ENCODE results near the gene NPIPB8.
"Not testable (repeated sequence)": the region's sequence is repeated elsewhere in the genome, so short reads cannot be mapped to it uniquely, and the experiment has no call there.

Gene NPIPB8

DNA sequence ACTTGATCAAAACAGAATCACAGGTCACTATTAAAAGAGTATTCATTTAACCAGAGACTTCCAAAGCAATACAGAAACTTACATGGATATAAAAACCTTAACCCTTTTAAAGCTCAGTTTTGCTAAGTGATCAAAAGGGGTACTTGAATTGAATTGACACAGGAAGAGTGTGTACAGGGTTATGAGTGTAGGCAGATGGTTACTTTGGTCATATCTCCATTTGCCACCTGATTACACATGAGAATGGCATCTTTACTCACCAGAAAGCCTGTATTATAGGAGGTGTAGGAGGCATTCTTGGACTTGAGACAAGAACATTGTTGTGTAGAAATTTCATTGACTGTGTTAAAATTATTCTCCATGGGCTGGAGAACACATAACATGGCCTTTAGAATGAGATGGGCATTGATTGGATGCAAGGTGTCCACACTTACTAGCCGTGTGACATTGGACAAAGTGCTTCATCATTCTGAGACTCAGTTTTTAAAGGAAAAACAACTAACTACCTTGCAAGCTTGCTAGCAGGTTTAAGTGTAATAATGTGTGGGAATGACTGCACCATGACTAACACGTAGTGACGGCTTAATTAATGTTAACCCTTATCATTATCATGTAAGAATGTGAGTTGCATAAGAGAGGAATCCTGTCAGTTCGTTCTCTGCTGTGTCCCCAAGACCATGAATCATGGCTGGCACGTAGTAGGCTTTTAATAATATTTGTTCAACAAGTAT lies 1.6 kb upstream of the NPIPB8 start:
- not testable (repeated sequence) for DNase-seq (ENCODE audit: low read depth in 3 of 3)

DNA sequence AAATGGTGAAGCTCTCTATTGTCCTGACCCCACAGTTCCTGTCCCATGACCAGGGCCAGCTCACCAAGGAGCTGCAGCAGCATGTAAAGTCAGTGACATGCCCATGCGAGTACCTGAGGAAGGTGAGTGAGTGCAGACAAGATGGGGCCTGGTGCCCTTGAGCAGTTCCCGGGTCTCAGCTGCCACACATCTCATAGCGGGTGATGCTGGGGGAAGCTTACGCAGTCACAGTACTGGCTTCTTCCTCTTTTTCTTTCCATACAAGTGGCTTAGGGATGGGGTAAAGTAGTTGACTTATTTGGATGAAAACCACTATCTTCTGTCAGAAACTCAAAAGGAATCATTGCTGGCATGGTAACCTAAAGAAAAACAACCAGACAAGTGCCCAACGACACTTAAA lies 494 bp downstream of the NPIPB8 start:
- DNase-seq (ENCODE audit: low read depth in 3 of 3) = not testable (repeated sequence)

DNA sequence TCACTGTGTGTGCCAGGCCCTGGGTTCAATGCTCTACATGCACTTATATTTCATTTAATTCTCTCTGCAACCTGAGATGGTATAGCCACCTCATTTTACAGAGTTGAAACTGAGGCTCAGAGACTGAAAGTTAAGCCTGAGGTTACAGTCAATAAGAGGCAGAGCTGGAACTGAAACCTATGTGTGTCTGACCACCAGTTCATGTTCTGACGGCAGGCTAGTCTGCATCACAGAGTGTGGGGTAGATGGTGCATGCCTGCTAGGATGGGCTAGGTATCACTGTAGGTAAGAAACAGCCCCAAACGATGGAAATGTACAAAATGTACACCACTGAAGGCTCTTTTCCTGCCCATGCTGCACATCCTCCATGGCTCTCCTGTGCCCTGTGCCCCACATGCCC lies 2.1 kb downstream of the NPIPB8 start:
- DNase-seq (ENCODE audit: low read depth in 3 of 3) = not testable (repeated sequence)

DNA sequence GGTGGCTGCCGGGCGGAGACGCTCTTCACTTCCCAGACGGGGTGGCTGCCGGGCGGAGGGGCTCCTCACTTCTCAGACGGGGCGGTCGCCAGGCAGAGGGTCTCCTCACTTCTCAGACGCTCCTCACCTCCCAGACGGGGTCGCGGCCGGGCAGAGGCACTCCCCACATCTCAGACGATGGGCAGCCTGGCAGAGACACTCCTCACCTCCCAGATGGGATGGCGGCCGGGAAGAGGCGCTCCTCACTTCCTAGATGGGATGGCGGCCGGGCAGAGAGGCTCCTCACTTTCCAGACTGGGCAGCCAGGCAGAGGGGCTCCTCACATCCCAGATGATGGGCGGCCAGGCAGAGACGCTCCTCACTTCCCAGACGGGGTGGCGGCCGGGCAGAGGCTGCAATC lies 28.4 kb downstream of the NPIPB8 start:
- not testable (repeated sequence) for DNase-seq (ENCODE audit: low read depth in 3 of 3)

DNA sequence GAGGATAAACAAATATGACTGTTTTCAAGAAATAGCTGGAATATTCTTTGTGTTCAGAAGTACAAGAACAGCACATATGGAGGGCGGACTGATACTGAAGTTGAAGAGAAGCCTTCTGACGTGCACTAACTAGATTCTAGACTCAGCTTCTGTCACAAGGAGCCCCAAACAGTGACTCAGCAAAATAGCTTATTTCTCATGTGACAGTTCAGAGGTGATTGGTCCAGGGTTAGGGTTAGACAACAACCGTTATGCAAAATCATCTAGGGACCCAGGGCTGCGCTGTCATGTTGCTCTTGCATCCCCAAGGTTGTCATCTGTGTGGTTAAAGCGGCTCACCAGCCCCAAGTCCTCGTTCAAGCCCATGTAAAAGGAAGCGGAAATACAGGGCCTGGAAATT lies 29.6 kb downstream of the NPIPB8 start:
- DNase-seq (ENCODE audit: low read depth in 3 of 3) = not testable (repeated sequence)

DNA sequence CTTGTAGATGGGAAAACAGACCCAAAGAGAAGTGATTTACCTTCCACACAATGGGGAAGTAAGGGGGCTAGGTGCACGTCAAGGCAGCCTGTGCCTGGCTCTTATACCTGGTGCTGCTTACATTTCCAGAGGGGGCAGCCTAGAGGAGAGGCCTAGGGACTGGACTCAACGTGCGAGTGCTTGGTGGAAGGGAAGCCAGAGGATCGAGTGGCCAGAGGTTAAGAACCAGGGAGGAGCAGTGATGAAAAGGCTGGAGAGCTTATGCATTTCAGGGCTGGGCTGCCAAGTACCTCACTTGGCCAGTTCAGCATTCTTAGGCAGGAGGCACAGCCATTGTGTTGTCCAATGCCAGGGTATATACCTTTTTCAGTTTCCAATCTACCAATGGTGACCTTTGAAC lies 30.3 kb downstream of the NPIPB8 start:
- not testable (repeated sequence) for DNase-seq (ENCODE audit: low read depth in 3 of 3)

DNA sequence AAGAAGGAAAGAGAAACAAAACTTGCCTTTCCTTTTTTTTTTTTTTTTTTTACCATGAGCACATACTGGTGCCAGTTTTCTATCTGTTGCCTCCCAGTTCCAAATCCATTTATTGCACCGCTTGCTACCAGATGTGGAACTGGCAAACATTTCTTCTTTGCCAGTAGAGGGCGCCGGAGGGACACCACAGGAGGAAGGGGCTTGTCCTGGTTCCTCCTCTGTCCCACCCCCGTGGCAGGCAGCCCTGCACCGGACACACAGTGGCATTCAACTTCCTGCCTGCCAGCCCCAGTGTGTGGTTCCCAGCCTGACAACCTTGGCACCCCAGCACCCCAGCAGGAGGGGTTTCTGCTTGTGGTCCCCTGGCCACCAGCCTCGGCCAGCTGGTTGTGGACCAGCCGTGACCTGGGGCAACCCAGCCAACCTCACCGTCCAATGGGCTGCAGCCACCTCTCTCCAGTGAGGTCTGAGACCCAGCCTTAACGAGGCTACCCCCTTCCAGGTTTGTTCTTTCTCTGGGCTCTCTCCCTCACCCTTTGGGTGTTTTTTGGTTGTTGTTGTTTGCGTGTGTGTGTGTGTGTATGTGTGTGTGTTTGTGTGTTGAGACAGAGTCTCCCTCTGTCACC lies 50.6 kb downstream of the NPIPB8 start:
- not testable (repeated sequence) for DNase-seq (ENCODE audit: low read depth in 3 of 3)

DNA sequence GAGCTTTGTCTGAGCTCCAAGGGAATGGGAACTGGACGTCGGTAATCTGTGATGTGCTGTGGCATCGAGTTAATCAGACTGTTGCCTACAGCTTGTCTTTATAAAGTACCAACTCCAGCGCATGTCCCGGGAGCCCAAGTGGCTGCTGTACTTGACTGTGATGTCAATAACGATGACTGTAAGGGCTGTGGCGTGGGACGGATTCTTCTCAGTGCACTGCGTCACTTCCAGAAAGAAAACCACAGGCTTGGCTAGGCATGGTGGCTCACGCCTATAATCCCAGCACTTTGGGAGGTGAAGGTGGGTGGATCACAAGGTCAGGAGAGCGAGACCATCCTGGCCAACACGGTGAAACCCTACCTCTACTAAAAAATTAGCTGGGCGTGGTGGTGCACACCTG lies 51.6 kb downstream of the NPIPB8 start:
- DNase-seq (ENCODE audit: low read depth in 3 of 3) = not testable (repeated sequence)

DNA sequence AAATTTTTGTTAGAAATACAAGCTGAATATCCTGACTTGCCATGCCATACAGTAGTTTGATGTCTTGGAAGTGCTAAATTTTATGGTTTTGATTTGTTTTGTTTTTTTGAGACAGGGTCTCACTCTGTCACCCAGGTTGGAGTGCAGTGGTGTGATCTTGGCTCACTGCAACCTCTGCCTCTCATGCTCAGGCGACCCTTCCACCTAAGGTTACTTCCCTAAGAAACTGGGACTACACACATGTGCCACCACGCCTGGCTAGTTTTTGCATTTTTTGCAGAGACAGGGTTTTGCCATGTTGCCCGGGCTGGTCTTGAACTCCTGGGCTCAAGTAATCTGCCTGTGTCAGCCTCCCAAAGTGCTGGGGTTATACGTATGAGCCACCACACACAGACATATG lies 53.9 kb downstream of the NPIPB8 start:
- not testable (repeated sequence) for DNase-seq (ENCODE audit: low read depth in 3 of 3)

DNA sequence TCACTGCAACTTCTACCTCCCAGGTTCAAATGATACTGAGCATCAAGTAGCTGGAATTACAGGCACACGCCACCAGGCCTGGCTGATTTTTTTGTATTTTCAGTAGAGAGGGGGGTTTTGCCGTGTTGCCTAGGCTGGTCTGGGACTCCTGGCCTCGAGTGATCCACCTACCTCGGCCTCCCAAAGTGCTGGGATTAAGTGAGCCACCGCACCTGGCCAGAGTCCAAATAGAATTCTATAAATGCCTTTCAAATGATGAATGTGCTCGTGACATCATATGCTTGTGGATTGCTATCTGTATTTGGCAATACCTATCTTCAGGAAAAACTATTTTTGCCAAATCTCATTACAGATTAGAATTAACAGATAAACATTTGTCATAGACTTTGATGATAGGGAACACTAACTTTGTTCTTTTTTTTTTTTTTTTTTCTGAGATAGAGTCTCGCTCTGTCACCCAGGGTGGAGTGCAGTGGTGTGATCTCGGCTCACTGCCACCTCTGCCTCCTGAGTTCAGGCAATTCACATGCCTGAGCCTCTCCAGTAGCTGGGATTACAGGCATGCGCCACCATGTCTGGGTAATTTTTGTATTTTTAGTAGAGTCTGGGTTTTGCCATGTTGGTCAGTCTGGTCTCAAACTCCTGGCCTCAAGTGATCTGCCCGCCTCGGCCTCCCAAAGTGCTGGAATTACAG lies 55.5 kb downstream of the NPIPB8 start:
- DNase-seq (ENCODE audit: low read depth in 3 of 3) = not testable (repeated sequence)

DNA sequence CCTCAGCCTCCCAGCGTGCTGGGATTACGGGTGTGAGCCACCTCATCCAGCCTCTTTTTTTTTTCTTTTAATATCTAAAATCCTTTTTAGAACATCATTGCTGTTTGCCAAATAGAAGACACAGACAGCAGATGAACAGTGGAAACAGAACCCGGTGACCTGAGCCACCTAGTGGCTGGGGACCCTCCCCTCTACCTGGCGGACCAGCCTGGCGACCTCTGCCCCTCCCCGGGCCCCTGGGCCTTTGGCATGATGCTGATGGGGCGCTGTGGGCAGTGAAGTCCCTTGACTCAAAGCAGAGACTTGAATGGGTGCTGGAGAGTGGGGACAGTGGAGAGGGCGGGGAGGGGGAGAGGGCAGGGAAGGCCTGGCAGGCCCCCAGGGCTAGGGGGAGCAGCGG lies 61.9 kb downstream of the NPIPB8 start:
- DNase-seq (ENCODE audit: low read depth in 3 of 3) = not testable (repeated sequence)

DNA sequence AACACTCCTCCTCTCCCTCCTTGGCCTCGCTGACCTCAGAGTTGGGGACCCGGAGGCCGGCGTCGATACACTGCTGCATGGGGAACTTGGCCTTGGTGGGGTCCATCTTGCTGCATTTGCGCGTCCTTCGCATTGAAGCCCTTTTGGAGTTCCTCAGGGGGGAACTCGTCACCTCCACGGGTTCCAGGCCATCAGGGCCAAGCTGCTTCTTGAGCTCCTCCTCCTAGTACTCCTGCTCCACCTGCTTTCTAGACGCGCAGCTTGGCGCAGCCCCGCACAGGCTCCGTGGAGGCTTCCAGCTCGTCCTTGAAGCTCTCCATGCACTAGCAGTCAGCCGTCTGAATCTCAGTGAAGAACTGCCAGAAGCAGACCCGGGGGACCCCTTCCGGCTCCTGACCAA lies 62.5 kb downstream of the NPIPB8 start:
- not testable (repeated sequence) for DNase-seq (ENCODE audit: low read depth in 3 of 3)

DNA sequence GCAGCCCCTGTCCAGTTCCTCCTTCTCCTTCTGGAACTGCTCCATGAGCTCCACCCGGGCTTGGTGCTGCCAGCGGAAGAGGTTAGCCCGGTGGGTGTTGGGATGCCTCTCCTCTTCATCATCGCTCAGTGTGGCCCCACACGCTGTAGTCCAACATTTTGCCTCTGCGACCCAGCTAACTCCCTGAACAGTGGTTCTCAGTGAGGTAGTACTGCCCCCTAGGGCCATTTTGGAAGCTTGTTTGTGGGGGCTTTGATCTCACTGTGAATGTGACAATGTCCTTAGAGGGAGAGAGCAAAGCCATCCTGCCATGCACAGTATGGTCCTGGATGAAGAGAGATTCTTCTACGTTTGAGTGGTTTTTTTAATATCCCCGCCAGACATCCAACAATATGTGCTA lies 63.5 kb downstream of the NPIPB8 start:
- DNase-seq (ENCODE audit: low read depth in 3 of 3) = not testable (repeated sequence)

DNA sequence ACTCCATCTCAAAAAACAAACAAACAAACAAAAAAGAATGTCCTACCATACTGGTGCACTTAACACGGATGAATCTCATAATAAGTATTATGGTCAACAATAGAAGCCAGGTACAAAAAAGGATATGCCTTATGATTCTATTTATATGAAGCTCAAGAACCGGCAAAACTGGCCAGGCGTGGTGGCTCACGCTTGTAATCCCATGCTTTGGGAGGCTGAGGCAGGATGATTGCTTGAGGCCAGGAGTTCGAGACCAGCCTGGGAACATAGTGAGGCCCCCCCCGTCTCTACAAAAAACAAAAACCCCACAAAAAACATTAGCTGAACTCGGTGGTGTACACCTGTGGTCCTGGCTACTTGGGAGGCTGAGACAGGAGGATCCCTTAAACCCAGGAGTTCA lies 66.4 kb downstream of the NPIPB8 start:
- not testable (repeated sequence) for DNase-seq (ENCODE audit: low read depth in 3 of 3)
